Activated gamma-delta T cell treated with Interleukin-2 at 50 U/mL for 16 hours (primary cell): ENCODE data around the gene DDR2.
A peak's percentile ranks its signal among the peaks of the same experiment; 100 is the strongest.
"Not testable (repeated sequence)": the region's sequence is repeated elsewhere in the genome, so short reads cannot be mapped to it uniquely, and the experiment has no call there.

Source experiments
- DNase-seq: peaks from one replicate; pipeline ENCODE4 v3.0.0-alpha.2; 2020

The DDR2 gene

DNA sequence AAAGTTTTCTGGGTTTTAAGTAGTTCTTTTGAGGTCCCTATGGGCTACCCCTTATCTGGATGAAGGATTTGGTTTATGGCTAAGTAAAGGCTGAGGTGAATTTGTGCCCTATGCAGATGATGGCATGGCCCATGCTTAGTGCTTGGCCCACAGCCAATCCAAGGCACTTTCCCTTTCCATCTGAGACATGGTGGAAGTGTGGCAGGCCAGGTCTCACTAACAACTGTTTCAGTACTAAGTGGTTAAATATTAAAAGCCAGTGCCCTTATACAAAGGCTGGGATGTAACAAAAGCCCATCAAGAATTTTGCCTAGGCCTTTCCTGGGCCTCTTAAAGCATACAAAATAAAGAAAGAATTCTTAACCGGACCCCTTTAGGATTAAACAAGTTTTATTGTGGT is 156.5 kb downstream of the DDR2 start:
- not testable (repeated sequence) for DNase-seq

DNA sequence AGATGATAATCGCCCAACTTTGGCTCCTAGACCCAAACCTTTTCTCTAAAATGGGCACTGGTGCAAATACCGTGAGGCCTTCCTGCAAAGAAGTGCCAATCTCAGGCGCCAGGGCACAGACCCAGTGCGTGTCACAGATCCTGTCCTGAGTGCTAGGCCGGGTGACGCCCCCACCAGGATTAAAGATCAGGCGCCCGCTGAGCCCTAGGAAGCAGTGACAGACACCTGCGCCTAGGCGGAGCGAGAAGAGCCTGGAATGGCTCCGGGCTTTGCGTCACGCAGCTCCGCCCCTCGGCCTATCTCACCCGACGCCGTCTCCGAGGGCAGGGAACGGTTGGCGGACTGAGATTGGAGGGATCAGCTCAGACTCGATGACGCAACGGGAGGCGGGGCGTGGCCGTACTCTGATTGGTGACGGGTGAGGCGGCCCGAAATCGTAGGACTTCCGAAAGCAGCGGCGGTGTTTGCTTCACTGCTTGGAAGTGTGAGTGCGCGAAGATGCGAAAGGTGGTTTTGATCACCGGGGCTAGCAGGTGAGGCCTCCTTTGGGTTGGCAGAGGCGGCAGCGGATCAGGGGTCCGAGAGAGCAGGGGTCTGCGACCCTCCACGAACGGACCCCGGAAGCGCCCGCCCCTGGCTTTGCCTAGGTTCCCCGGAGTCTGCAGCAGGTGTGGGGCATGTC is 158.2 kb downstream of the DDR2 start, which contains the start of gene HSD17B7:
Gene HSD17B7 (plus strand): TSS at position 400 of the 682 bp plus-strand sequence. CDS start 99 bp downstream, at position 499.
- peak; percentile 62 for DNase-seq

DNA sequence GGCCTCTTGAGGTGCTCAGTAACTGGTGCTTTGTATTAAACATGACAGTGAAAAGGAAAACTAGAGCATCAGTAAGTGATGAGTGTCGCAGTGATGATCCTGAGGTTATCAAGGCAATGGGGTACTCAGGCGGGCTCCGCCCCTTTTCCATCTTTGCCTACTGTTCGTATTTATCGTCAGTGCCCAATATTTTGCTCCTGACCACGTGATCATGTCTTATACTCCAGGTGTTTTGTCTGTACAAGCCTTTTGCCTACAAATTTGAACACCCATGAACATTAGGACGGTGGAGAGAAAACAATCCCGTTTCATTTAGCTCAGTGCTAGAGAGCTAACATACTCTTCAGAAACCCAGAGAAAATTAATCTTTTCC is 158.7 kb downstream of the DDR2 start:
- not testable (repeated sequence) for DNase-seq

DNA sequence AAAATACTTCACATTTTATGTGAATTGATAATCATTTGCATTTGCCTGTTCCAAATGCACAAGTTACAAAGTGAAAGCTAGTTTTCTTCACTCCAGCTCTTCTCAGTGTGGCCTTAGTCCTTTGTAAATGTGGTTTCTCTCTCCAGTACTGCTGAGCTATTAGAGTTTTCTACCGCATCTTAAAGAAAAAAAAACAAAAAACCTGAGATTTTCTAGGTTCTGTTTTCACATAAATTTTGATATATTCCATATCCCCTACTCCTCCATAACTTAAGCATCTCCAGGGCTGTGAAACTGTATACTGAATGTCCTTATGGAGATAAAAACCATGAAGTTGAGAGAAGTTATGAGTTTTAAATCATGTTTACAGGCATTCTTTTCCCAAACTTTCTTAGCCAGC is 162.0 kb downstream of the DDR2 start:
- DNase-seq = not testable (repeated sequence)

GRCh38 chr1:162796617-162797279 is 164.5 kb downstream of the DDR2 start:
- DNase-seq = not testable (repeated sequence)

DNA sequence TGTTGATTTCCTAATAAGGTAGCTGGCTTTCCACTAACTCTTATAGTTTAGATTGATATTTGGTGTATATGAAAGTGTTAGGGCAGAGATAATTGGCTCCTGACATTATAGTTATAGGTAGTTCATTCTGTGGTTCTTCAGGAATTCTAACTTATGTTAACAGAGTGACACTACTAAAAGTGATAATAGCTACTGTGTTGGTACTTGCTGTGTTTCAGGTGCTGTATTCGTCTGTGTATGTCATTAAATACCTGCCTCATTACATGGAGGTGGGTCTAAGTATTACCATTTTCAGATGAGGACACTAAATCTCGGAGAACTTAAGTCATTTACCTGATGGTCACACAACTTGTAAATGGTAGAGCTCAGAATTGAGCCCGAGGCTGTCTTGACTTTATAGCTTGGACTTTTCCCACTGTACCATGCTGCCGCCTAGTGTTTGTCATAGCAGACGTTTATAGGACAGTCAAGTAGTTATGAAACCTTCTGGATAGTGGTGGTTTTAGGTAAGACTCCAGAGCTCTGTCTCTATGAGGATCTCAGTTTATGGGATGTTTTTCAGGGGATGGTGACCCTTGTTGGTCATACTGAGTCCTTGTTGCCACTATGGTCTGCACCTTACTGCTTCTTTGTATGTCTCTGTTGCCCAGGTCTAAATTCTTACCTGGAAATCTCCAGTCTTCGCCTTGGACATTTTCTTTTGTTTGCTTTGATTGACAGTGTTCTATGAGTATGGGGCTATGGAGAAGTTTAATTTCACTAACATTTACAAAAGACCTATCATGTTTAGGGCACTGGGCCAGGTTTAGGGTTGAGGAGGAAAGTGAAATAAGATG is 167.9 kb downstream of the DDR2 start:
- not testable (repeated sequence) for DNase-seq

DNA sequence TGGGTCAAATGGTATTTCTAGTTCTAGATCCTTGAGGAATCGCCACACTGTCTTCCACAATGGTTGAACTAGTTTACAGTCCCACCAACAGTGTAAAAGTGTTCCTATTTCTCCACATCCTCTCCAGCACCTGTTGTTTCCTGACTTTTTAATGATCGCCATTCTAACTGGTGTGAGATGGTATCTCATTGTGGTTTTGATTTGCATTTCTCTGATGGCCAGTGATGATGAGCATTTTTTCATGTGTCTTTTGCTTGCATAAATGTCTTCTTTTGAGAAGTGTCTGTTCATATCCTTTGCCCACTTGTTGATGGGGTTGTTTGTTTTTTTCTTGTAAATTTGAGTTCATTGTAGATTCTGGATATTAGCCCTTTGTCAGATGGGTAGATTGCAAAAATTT is 175.2 kb downstream of the DDR2 start:
- DNase-seq = not testable (repeated sequence)

- DNase-seq = not testable (repeated sequence)
Observed at GRCh38 chr1:162812357-162812756, 180.1 kb downstream of the DDR2 start.

DNA sequence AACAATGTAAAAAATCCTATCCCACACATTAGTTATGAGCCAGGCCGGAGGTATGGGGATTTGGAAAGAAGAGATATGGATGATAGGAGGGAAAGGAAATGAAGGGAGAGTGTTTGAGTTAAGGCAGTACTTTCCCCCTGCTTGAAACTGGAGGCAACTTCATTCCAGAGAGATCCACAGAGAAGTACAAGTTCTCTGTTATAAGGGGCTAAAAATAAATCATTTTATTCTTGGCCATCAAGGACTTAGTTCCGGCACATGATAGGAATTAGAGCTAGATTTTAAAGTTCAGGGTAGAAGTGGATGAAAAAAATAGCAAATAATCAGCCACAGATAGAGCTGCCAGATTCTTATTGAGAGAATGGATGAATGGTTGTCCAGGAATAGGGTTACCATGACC is 185.9 kb downstream of the DDR2 start:
- DNase-seq = not testable (repeated sequence)

DNA sequence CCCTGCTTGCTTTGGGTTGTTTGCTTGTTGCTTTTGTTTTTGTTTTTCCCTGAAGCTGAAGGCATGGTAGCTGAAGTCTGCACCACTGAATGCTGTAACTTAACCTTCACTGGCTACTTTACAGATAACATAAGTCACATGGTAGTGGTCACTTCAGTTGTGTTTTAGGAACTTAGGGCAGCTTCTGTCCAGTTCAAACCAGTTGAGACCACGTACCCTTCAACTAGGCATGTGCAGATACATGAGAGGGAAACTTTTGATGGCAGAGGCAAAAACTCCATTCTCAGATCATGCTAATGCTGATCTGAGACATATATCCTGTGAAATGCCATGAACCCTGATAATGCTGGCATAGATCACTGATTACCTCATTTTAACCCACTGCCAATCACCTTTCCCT is 186.4 kb downstream of the DDR2 start:
- not testable (repeated sequence) for DNase-seq

DNA sequence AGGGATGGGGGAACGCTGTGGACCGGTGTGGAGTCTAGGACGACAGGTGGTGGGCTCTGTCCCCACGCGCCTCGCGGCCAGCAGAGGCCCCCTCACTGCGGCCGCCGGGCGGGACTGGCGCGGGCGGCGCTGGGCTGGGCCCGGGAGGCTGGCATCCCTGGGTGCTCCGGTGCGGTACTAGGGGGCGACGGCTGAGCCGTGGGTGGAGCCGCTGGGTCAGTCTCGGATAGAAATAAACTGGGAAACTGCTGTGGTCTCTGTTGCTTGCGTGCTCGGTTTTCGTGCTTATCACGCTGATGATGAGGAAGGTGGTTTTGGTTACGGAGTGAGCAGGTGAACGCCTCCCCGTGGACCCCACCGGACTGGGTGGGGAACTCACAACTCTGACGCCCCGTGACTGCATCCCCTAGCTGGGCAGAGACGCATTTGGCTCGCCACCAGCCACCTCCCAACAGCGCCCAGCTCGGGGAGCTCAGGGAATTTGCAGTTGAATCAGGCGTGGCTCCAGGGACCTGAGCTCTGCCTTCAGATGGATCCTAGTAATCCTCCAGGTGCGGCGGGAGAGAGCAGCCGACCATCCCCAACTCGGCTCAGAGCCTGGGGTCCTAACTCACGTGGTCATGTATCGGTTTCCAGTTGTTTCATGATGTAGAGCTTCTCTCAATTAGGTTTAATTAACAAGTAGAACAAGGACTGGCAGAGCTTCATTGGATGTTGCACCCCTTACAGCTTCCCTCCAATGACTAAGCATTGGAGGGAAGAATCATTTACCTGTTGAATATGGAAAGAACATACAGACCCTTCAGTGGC is 190.3 kb downstream of the DDR2 start:
- peak; percentile 3 for DNase-seq

DNA sequence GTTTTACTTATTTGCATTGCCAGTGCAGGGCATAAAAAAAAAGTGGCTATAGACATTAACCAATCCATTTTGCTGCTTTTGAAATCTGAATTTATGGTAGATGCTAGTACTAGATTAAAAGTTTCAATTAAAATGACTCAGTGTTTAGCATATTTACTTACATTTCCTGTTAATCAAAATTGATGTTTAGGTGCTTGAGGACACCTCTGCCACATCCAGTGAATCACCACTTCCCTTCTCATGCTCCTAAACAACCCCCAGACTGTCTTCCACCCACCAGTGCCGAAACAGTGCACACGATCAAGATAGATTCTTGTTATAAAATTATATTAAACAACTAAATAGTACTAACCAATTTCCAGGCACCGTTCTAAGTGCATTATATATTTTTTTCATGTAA is 191.0 kb downstream of the DDR2 start:
- DNase-seq = no peak

GRCh38 chr1:162823771-162824525 is 191.7 kb downstream of the DDR2 start:
- no peak for DNase-seq

DNA sequence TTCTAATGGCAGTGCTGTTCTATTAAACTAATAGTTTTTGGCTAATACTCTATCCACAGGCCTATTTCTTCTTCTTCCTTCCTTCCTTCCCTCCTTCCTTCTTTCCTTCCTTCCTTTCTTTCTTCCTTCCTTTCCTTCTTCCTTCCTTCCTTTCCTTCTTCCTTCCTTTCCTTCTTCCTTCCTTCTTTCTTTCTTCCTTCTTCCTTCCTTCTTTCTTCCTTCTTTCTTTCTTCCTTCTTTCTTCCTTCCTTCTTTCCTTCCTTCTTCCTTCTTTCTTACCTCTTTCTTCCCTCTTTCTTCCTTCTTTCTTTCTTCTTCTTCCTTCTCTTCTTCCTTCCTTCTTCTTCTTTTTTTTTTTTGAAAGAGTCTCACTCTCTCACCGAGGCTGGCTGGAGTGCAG is 197.0 kb downstream of the DDR2 start:
- no peak for DNase-seq

GRCh38 chr1:162832470-162832869 is 200.2 kb downstream of the DDR2 start:
- no peak for DNase-seq

- no peak for DNase-seq
Observed at GRCh38 chr1:162835157-162835899, 203.1 kb downstream of the DDR2 start.
